ENCODE data around the gene CZIB. TPM values are rescaled to one million over a fixed set of nuclear protein-coding genes. Genes with fewer than 3 reads are reported as not detected.
"Not testable (repeated sequence)": the region's sequence is repeated elsewhere in the genome, so short reads cannot be mapped to it uniquely, and the experiment has no call there.

CZIB gene
- total RNA-seq, 1 donor from 2014 or later = 38.1 TPM

GRCh38 chr1:53195246-53196016 lies 25.0 kb downstream of the CZIB start:
- Histone ChIP-seq H3K4me1 (ENCODE audit: control insufficient read depth in 3 of 3, insufficient read depth in 3 of 3, low read length in 3 of 3) (peaks cover 26 to 30% (median 28%) of the 10 kb centered on the region in 3 donors), H3K27ac (ENCODE audit: low read depth, low read length) (peak overlapping the region; percentile 97), H3K36me3 (ENCODE audit: control insufficient read depth in 3 of 3, insufficient read depth in 3 of 3, low read length in 3 of 3) (no peaks in the 10 kb centered on the region), H3K27me3 (ENCODE audit: control insufficient read depth in 3 of 3, insufficient read depth in 3 of 3, low read length in 3 of 3) (no peaks in the 10 kb centered on the region), H3K9me3 (ENCODE audit: control insufficient read depth in 3 of 3, low read length in 3 of 3) (no peaks in the 10 kb centered on the region), H3K9ac (ENCODE audit: low read depth in 1 of 3, low read length in 3 of 3) (peak overlapping the region in 1 of 3 donors; percentile 94), H3K4me3 (ENCODE audit: low read length in 3 of 3) (peak overlapping the region; percentile 67 to 89 (median 87))

- Histone ChIP-seq H3K4me3 (ENCODE audit: low read length in 3 of 3) (no peak overlapping the region), H3K4me1 (ENCODE audit: control insufficient read depth in 3 of 3, insufficient read depth in 3 of 3, low read length in 3 of 3) (peaks cover 0 to 1% (median 0%) of the 10 kb centered on the region in 3 donors), H3K27ac (ENCODE audit: low read depth, low read length) (no peak overlapping the region), H3K9me3 (ENCODE audit: control insufficient read depth in 3 of 3, low read length in 3 of 3) (no peaks in the 10 kb centered on the region), H3K36me3 (ENCODE audit: control insufficient read depth in 3 of 3, insufficient read depth in 3 of 3, low read length in 3 of 3) (no peaks in the 10 kb centered on the region), H3K27me3 (ENCODE audit: control insufficient read depth in 3 of 3, insufficient read depth in 3 of 3, low read length in 3 of 3) (no peaks in the 10 kb centered on the region), H3K9ac (ENCODE audit: low read depth in 1 of 3, low read length in 3 of 3) (no peak overlapping the region)
Observed at GRCh38 chr1:53190210-53190611, 30.2 kb downstream of the CZIB start.

DNA sequence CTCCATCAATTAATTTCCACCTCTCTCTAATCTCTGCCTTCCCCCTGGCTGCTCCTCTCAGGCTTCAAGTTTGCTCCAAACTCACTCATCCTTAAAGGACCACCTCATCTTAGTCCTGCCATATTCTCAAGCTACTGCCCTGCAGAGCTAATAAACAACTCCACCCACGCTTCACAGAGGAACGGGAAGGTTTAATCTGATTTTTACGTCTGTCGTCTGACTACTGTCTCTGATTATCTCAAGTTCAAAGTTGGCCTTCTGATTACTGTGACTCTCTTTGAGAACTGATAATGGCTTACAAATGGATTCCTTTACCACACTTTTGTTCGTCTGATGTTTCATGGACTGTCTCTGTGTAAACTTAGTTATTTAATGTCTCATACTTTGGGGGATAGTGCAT lies 31.4 kb downstream of the CZIB start:
- no peak overlapping the region for H3K4me3 ChIP-seq (ENCODE audit: low read length in 3 of 3)
- no peaks in the 10 kb centered on the region for H3K36me3 ChIP-seq (ENCODE audit: control insufficient read depth in 3 of 3, insufficient read depth in 3 of 3, low read length in 3 of 3)
- no peak overlapping the region for H3K9ac ChIP-seq (ENCODE audit: low read depth in 1 of 3, low read length in 3 of 3)
- no peaks in the 10 kb centered on the region for H3K27me3 ChIP-seq (ENCODE audit: control insufficient read depth in 3 of 3, insufficient read depth in 3 of 3, low read length in 3 of 3)
- no peak overlapping the region for H3K27ac ChIP-seq (ENCODE audit: low read depth, low read length)
- no peaks in the 10 kb centered on the region for H3K9me3 ChIP-seq (ENCODE audit: control insufficient read depth in 3 of 3, low read length in 3 of 3)
- no peaks in the 10 kb centered on the region for H3K4me1 ChIP-seq (ENCODE audit: control insufficient read depth in 3 of 3, insufficient read depth in 3 of 3, low read length in 3 of 3)

DNA sequence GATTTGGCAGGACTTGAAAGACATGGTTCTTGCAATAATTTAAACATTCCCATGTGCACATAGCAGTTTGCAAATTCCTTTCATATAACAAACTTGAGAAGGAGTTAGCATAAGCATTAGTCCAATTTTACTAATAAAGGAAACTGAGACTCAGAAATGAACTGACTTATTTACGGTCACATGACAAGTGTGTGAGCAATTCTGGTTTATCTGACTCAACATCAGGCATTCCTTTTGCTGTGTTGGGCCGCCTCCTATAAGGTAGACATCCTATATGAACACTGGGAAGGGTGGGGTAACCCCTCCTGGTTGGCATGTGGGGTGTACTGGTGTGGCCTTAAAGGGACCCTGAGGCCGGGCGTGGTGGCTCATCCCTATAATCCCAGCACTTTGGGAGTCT lies 32.3 kb downstream of the CZIB start:
- H3K9ac ChIP-seq (ENCODE audit: low read depth in 1 of 3, low read length in 3 of 3) = no peak overlapping the region
- H3K4me1 ChIP-seq (ENCODE audit: control insufficient read depth in 3 of 3, insufficient read depth in 3 of 3, low read length in 3 of 3) = no peaks in the 10 kb centered on the region
- no peaks in the 10 kb centered on the region for H3K9me3 ChIP-seq (ENCODE audit: control insufficient read depth in 3 of 3, low read length in 3 of 3)
- H3K27ac ChIP-seq (ENCODE audit: low read depth, low read length) = no peak overlapping the region
- no peaks in the 10 kb centered on the region for H3K36me3 ChIP-seq (ENCODE audit: control insufficient read depth in 3 of 3, insufficient read depth in 3 of 3, low read length in 3 of 3)
- no peak overlapping the region for H3K4me3 ChIP-seq (ENCODE audit: low read length in 3 of 3)
- no peaks in the 10 kb centered on the region for H3K27me3 ChIP-seq (ENCODE audit: control insufficient read depth in 3 of 3, insufficient read depth in 3 of 3, low read length in 3 of 3)

DNA sequence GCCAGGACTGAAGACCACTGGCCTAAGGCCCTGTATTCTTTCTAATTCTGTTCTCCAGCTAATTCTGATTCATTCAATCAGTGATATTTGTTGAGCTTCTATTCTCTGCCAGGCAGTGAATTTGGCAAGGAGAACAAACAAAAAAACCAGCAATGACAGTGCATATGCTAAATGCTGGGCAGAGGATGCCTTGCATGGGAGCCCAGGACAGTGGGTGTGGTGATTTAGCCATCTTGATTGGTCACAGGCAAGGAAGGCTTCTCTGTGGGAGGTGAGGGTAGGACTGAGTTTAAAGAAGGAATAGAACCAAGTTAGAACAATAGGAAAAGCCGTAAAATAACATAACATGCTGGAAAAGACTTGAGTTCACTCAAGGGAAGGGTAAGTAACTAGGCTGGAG lies 33.0 kb downstream of the CZIB start:
- no peak overlapping the region for H3K27ac ChIP-seq (ENCODE audit: low read depth, low read length)
- H3K9ac ChIP-seq (ENCODE audit: low read depth in 1 of 3, low read length in 3 of 3) = no peak overlapping the region
- H3K36me3 ChIP-seq (ENCODE audit: control insufficient read depth in 3 of 3, insufficient read depth in 3 of 3, low read length in 3 of 3) = no peaks in the 10 kb centered on the region
- no peaks in the 10 kb centered on the region for H3K27me3 ChIP-seq (ENCODE audit: control insufficient read depth in 3 of 3, insufficient read depth in 3 of 3, low read length in 3 of 3)
- no peaks in the 10 kb centered on the region for H3K9me3 ChIP-seq (ENCODE audit: control insufficient read depth in 3 of 3, low read length in 3 of 3)
- H3K4me3 ChIP-seq (ENCODE audit: low read length in 3 of 3) = no peak overlapping the region
- no peaks in the 10 kb centered on the region for H3K4me1 ChIP-seq (ENCODE audit: control insufficient read depth in 3 of 3, insufficient read depth in 3 of 3, low read length in 3 of 3)

- no peaks in the 10 kb centered on the region for H3K36me3 ChIP-seq (ENCODE audit: control insufficient read depth in 3 of 3, insufficient read depth in 3 of 3, low read length in 3 of 3)
- no peak overlapping the region for H3K4me3 ChIP-seq (ENCODE audit: low read length in 3 of 3)
- no peaks in the 10 kb centered on the region for H3K27me3 ChIP-seq (ENCODE audit: control insufficient read depth in 3 of 3, insufficient read depth in 3 of 3, low read length in 3 of 3)
- no peaks in the 10 kb centered on the region for H3K9me3 ChIP-seq (ENCODE audit: control insufficient read depth in 3 of 3, low read length in 3 of 3)
- no peak overlapping the region for H3K9ac ChIP-seq (ENCODE audit: low read depth in 1 of 3, low read length in 3 of 3)
- H3K27ac ChIP-seq (ENCODE audit: low read depth, low read length) = no peak overlapping the region
- H3K4me1 ChIP-seq (ENCODE audit: control insufficient read depth in 3 of 3, insufficient read depth in 3 of 3, low read length in 3 of 3) = peaks cover 0 to 3% (median 3%) of the 10 kb centered on the region in 3 donors
Observed at GRCh38 chr1:53186533-53186932, 33.9 kb downstream of the CZIB start.

DNA sequence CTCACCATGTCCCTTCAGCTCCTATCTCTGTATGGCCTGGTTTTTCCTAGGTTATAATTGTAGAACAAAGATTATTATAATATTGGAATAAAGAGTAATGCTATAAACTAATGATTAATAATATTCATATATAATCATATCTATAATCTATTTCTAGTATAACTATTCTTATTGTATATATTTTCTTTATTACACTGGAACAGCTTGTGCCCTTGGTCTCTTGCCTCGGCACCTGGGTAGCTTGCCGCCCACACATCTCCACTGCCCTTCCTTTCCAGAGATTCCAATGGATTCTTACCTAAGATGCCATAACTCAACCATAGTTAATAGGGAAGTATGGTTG lies 34.5 kb downstream of the CZIB start:
- not testable (repeated sequence) for H3K27me3 ChIP-seq (ENCODE audit: control insufficient read depth in 3 of 3, insufficient read depth in 3 of 3, low read length in 3 of 3); H3K9ac ChIP-seq (ENCODE audit: low read depth in 1 of 3, low read length in 3 of 3); H3K4me1 ChIP-seq (ENCODE audit: control insufficient read depth in 3 of 3, insufficient read depth in 3 of 3, low read length in 3 of 3); H3K27ac ChIP-seq (ENCODE audit: low read depth, low read length); H3K36me3 ChIP-seq (ENCODE audit: control insufficient read depth in 3 of 3, insufficient read depth in 3 of 3, low read length in 3 of 3); H3K4me3 ChIP-seq (ENCODE audit: low read length in 3 of 3); H3K9me3 ChIP-seq (ENCODE audit: control insufficient read depth in 3 of 3, low read length in 3 of 3)

DNA sequence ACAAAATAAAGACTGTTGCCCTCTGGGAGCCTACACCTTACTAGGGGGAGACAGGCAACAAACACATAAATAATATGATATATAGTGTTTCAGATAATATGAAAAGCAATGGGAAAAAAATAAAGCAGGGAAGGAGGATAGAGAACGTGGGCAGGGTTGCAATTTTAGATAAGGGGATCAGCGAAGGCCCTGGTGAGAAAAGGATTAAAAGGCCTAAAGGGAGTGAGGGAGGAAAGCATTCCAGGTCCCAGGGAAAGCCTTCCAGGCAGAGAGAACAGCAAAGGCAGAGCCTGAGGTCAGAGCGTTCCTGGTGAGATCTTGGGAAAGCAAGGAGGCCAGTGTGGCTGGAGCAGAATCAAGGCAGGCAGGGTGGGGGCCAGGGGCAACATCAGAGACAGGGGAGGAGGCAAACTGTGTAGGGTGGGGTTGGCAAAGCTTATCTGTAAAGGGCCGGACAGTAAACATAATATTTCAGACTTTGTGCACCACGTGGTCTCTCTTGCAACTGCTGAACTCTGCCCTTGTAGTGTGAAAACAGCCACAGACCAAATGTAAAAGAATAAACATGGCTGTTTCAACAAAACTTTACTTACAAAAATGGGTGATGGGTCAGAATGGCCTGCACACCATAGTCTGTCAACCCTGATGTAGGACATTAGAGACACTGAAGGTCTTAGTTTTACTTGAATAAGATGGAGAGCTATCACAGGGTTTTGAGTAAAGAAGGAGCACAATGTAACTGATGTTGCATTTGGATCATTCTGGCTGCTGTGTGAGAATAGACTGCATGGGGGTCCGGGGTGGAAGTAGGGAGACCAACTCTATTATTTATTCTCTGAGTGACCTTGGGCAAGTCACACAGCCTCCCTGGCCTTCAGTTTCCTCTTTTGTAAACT lies 37.1 kb downstream of the CZIB start:
- H3K36me3 ChIP-seq (ENCODE audit: control insufficient read depth in 3 of 3, insufficient read depth in 3 of 3, low read length in 3 of 3) = no peaks in the 10 kb centered on the region
- H3K4me1 ChIP-seq (ENCODE audit: control insufficient read depth in 3 of 3, insufficient read depth in 3 of 3, low read length in 3 of 3) = peaks cover 0 to 3% (median 3%) of the 10 kb centered on the region in 3 donors
- no peak overlapping the region for H3K9ac ChIP-seq (ENCODE audit: low read depth in 1 of 3, low read length in 3 of 3)
- no peak overlapping the region for H3K27ac ChIP-seq (ENCODE audit: low read depth, low read length)
- H3K4me3 ChIP-seq (ENCODE audit: low read length in 3 of 3) = no peak overlapping the region
- no peaks in the 10 kb centered on the region for H3K27me3 ChIP-seq (ENCODE audit: control insufficient read depth in 3 of 3, insufficient read depth in 3 of 3, low read length in 3 of 3)
- no peaks in the 10 kb centered on the region for H3K9me3 ChIP-seq (ENCODE audit: control insufficient read depth in 3 of 3, low read length in 3 of 3)

GRCh38 chr1:53182716-53183094 lies 37.7 kb downstream of the CZIB start:
- no peak overlapping the region for H3K9ac ChIP-seq (ENCODE audit: low read depth in 1 of 3, low read length in 3 of 3)
- H3K4me3 ChIP-seq (ENCODE audit: low read length in 3 of 3) = no peak overlapping the region
- no peaks in the 10 kb centered on the region for H3K9me3 ChIP-seq (ENCODE audit: control insufficient read depth in 3 of 3, low read length in 3 of 3)
- H3K27ac ChIP-seq (ENCODE audit: low read depth, low read length) = no peak overlapping the region
- peaks cover 0 to 3% (median 3%) of the 10 kb centered on the region in 3 donors for H3K4me1 ChIP-seq (ENCODE audit: control insufficient read depth in 3 of 3, insufficient read depth in 3 of 3, low read length in 3 of 3)
- no peaks in the 10 kb centered on the region for H3K27me3 ChIP-seq (ENCODE audit: control insufficient read depth in 3 of 3, insufficient read depth in 3 of 3, low read length in 3 of 3)
- no peaks in the 10 kb centered on the region for H3K36me3 ChIP-seq (ENCODE audit: control insufficient read depth in 3 of 3, insufficient read depth in 3 of 3, low read length in 3 of 3)

GRCh38 chr1:53182111-53182593 lies 38.3 kb downstream of the CZIB start:
- Histone ChIP-seq H3K27me3 (ENCODE audit: control insufficient read depth in 3 of 3, insufficient read depth in 3 of 3, low read length in 3 of 3) (no peaks in the 10 kb centered on the region), H3K27ac (ENCODE audit: low read depth, low read length) (no peak overlapping the region), H3K4me3 (ENCODE audit: low read length in 3 of 3) (no peak overlapping the region), H3K36me3 (ENCODE audit: control insufficient read depth in 3 of 3, insufficient read depth in 3 of 3, low read length in 3 of 3) (no peaks in the 10 kb centered on the region), H3K4me1 (ENCODE audit: control insufficient read depth in 3 of 3, insufficient read depth in 3 of 3, low read length in 3 of 3) (peaks cover 0 to 3% (median 3%) of the 10 kb centered on the region in 3 donors), H3K9me3 (ENCODE audit: control insufficient read depth in 3 of 3, low read length in 3 of 3) (no peaks in the 10 kb centered on the region), H3K9ac (ENCODE audit: low read depth in 1 of 3, low read length in 3 of 3) (no peak overlapping the region)
